Measurements from ENCODE around the gene BMP6. TPM values are rescaled to one million over a fixed set of nuclear protein-coding genes. Genes with fewer than 3 reads are reported as not detected.

BMP6 gene
- total RNA-seq, 1 experiment from 2014 or later, result 0.28 TPM

GRCh38 chr6:7813193-7813592 lies 87.3 kb downstream of the BMP6 start:
- Histone ChIP-seq H3T11ph (ENCODE audit: low read length) (no peak overlapping the region), H4K20me1 (ENCODE audit: control insufficient read depth, insufficient read depth, insufficient read length) (no peaks in the 10 kb centered on the region), H3K14ac (ENCODE audit: insufficient read depth, low read length) (no peak overlapping the region), H3K27me3 (ENCODE audit: insufficient read depth, low read length) (no peaks in the 10 kb centered on the region), H3K27ac (ENCODE audit: insufficient read length, low read depth, low read length) (no peak overlapping the region), H3K79me2 (ENCODE audit: insufficient read depth, low read length) (no peaks in the 10 kb centered on the region), H3K9me3 (ENCODE audit: control insufficient read depth, low read depth, low read length) (no peaks in the 10 kb centered on the region), H2BK5ac (ENCODE audit: insufficient read length, low read length) (no peak overlapping the region), H3K9ac (ENCODE audit: extremely low read depth, insufficient read length, low read length) (no peak overlapping the region), H3K23me2 (ENCODE audit: insufficient read length, low read depth, low read length, poor library complexity, severe bottlenecking) (no peaks in the 10 kb centered on the region), H4K91ac (ENCODE audit: insufficient read length, low read depth, low read length) (no peak overlapping the region), H4K8ac (replicated peaks; ENCODE audit: insufficient read length, low read depth, low read length) (no peak overlapping the region), H2AFZ (ENCODE audit: low read length) (no peak overlapping the region), H3K18ac (ENCODE audit: insufficient read length, low read depth, low read length) (no peak overlapping the region), H2BK20ac (ENCODE audit: low read depth, low read length, poor library complexity, severe bottlenecking) (no peak overlapping the region), H2BK120ac (ENCODE audit: low read depth, low read length, poor library complexity, severe bottlenecking) (no peak overlapping the region), H2AK5ac (ENCODE audit: insufficient read length, low read length) (no peak overlapping the region), H2BK15ac (ENCODE audit: low read depth, low read length) (no peak overlapping the region), H3K4me1 (ENCODE audit: insufficient read depth, low read length) (no peaks in the 10 kb centered on the region), H3K4ac (ENCODE audit: low read depth, low read length) (no peak overlapping the region), H3K79me1 (ENCODE audit: insufficient read depth, low read depth, low read length, poor library complexity, severe bottlenecking) (no peaks in the 10 kb centered on the region), H2BK12ac (ENCODE audit: insufficient read length, low read depth, low read length) (no peak overlapping the region), H3K4me2 (ENCODE audit: insufficient read depth, insufficient read length, low read length) (no peak overlapping the region), H3K56ac (ENCODE audit: insufficient read length, low read depth, low read length) (no peak overlapping the region), H4K5ac (ENCODE audit: insufficient read length, low read depth, low read length) (no peak overlapping the region), H3K23ac (ENCODE audit: insufficient read length, low read depth, low read length) (no peak overlapping the region)
- no peak overlapping the region for H3K27ac Mint-ChIP-seq
- no peaks in the 10 kb centered on the region for H3K4me1 Mint-ChIP-seq
- H3K4me3 Mint-ChIP-seq, result no peak overlapping the region
- no CpG with 5 or more reads among the region's 1 CpG for WGBS (ENCODE audit: extremely low coverage, insufficient read length, low lambda C conversion rate)
- H3K36me3 Mint-ChIP-seq (ENCODE audit: insufficient read depth in 1 of 3, low read depth in 3 of 3), result no peaks in the 10 kb centered on the region
- H3K27me3 Mint-ChIP-seq (ENCODE audit: low read depth), result no peaks in the 10 kb centered on the region
- DNase-seq, result no peak
- TF ChIP-seq CTCF (conservative IDR thresholded peaks at IDR 0.05), result no peak
- no peaks in the 10 kb centered on the region for H3K9me3 Mint-ChIP-seq
